PFSK-1 (cell line): ENCODE data around the gene KRTAP19-2.

Experiments
- FOXP2 ChIP-seq: optimal IDR thresholded peaks from 2 replicates; pipeline ENCODE3; 2011; ENCODE audit warnings: borderline replicate concordance, control low read depth, inconsistent platforms; ENCODE audit not compliant: insufficient read depth; ENCODE audit errors: extremely low read length, extremely low read depth
- POLR2AphosphoS5 ChIP-seq: IDR thresholded peaks from 2 replicates; pipeline ENCODE4 v1.6.1; 2012; ENCODE audit warnings: low read depth, mild to moderate bottlenecking, control low read depth, low read length, moderate library complexity
- SIN3A ChIP-seq: IDR thresholded peaks from 2 replicates; pipeline ENCODE4 v1.6.1; 2012; ENCODE audit warnings: mild to moderate bottlenecking, low read length, moderate library complexity, borderline replicate concordance; ENCODE audit not compliant: insufficient read depth

- no peak for TF ChIP-seq SIN3A
- TF ChIP-seq POLR2AphosphoS5: no peak
- no peak for TF ChIP-seq FOXP2
These were observed 18.1 kb downstream of the KRTAP19-2 start for GRCh38 chr21:30468900-30469714.
